Adrenal gland (tissue), 12 donors: ENCODE data around the gene KTN1. TPM values are rescaled to one million over a fixed set of nuclear protein-coding genes. Genes with fewer than 3 reads are reported as not detected.

Experiments used
- DNase-seq, 7 donors: peaks; one replicate each; pipeline ENCODE4 v3.0.0-alpha.2; 2019 to 2020
- H3K27ac ChIP-seq, 5 donors: fragments of 200-600 bp; sonication (generic) in 4 of 5; 1 replicate in 3 of 5; 2 replicates in 2 of 5; pipeline versions ENCODE4 v1.5.1 to v1.8.0; 2016 to 2020; ENCODE audit warnings: mild to moderate bottlenecking in 1 of 5
- H3K27me3 ChIP-seq: fragments of 200-600 bp; 2 replicates; pipeline ENCODE4 v1.8.0; 2021
- H3K36me3 ChIP-seq, 2 donors: fragments of 200-600 bp; replicated peaks in 1 of 2; 1 replicate in 1 of 2; 2 replicates in 1 of 2; pipeline versions ENCODE4 v1.5.1 to v1.8.0; 2018 to 2022
- H3K4me1 ChIP-seq, 2 donors: fragments of 200-600 bp; replicated peaks in 1 of 2; 1 replicate in 1 of 2; 2 replicates in 1 of 2; pipeline versions ENCODE4 v1.5.1 to v1.8.0; 2018 to 2021
- H3K4me3 ChIP-seq, 4 donors: fragments of 200-600 bp; sonication (generic) in 3 of 4; one replicate each; pipeline ENCODE4 v1.5.1; 2016 to 2018
- H3K9me3 ChIP-seq, 3 donors: fragments of 200-600 bp; sonication (generic) in 1 of 3; replicated peaks in 1 of 3; 1 replicate in 2 of 3; 2 replicates in 1 of 3; pipeline versions ENCODE4 v1.5.1 to v1.8.0; 2016 to 2021
- POLR2A ChIP-seq, 2 donors: fragments of 450-650 bp; IDR thresholded peaks; one replicate each; pipeline ENCODE4 v1.6.1; 2017; ENCODE audit warnings: antibody characterized with exemption in 2 of 2, mild to moderate bottlenecking in 2 of 2, moderate library complexity in 1 of 2
- WGBS, 4 donors: extraction: QIAGEN DNeasy Blood & Tissue Kit in 2 of 4; methylation state at CpG; one replicate each; pipeline versions ENCODE4 v1.1.5 to v1.1.7; 2013 to 2017; 5-methylcytosine and 5-hydroxymethylcytosine counted together
- intact Hi-C, 2 donors: fragments of 100-400 bp; cut with DNase I; formaldehyde crosslinking; loops; one replicate each; pipeline versions ENCODE4 v1.14.1 to v1.15.0; 2022 to 2023
- polyA plus RNA-seq, 3 donors: library from polyadenylated mRNA; stranded (reverse); fragments of 200-250 nt in 2 of 3; fragments of 350-450 nt in 1 of 3; fragmentation: Illumina TruSeq in 1 of 3; extraction: RNeasy Lipid Tissue Mini Kit (QIAGEN cat#74804) in 1 of 3; gene quantifications; one replicate each; pipeline ENCODE4 v1.2.3, GENCODE V29; 2013 to 2014
- total RNA-seq, 9 donors: library from RNA; depleted of rRNA in 4 of 9; stranded (reverse); fragments of >200 nt in 4 of 9; fragments of 120-200 nt in 1 of 9; fragmentation: NEBNext Ultra II Directional in 1 of 9; extraction: Animal tissue kit (Norgen Biotek cat#: 25700) in 1 of 9; gene quantifications; one replicate each; pipeline versions ENCODE4 v1.1.0 to v1.2.4, GENCODE V29; 2013 to 2023
- TF ChIP-seq, protein P1 (sequence below), 6 experiments: fragments of 450-650 bp in 4 of 6; fragments of 200-600 bp in 2 of 6; sonication (generic) in 1 of 6; IDR thresholded peaks; 1 replicate in 5 of 6; 2 replicates in 1 of 6; pipeline versions ENCODE4 v1.5.1 to v1.8.0; 2016 to 2021; ENCODE audit warnings: antibody characterized with exemption in 6 of 6, mild to moderate bottlenecking in 2 of 6, moderate library complexity in 1 of 6
- donor health status: healthy with polysubstance abuse.
- donor health status: Bipolar disorder and iron deficiency.
- donor health status: DM: yes; HTN: yes; CAD: no.
- donor health status: DM: no; HTN: no; CAD: no.
- donor health status: DM: no; HTN: no; CAD: no.
- donor health status: DM: yes; HTN: yes; CAD: no.

KTN1 gene
- total and polyA plus RNA-seq, 12 donors, result 60.4 to 283 (median 154) TPM

DNA sequence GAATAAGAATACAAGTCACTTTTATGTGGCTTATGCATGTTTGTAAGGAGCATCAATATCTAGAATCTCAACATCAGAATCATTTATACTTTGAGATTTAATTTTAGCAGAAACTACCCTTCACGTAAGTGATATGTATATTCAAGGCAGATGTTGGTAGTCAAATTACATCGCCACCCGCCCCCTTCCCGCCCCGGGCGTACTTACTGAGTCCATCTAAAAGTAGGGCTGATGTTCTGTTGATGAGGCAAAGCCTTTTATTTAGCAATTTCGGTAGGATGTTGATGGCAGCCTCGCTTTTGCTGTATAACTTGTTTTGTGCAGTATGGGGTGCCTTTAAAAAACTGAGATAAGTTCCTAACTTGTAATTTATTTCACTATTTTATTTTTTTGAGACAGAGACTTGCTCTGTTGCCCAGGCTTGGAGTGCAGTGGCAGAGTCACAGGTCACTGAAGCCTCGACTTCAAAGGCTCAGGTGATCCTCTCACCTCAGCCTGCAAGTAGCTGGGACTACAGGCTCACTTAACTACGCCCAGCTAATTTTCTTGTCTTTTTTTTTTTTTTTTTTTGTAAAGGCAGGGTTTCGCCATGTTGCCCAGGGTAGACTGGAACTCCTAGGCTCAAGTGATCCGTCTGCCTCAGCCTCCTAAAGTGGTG lies 30.8 kb downstream of the KTN1 start:
- Histone ChIP-seq H3K27ac (no peak overlapping the region), H3K4me3 (no peak overlapping the region), H3K9me3 (no peaks in the 10 kb centered on the region), H3K36me3 (peaks cover 0 to 1% of the 10 kb centered on the region in 2 donors), H3K27me3 (no peaks in the 10 kb centered on the region), H3K4me1 (peaks cover 15 to 27% of the 10 kb centered on the region in 2 donors)
- 88 to 97% (median 90%) methylated on average over 12 of the region's 12 CpGs for WGBS, 4 donors
- DNase-seq, result no peak
- no peak for TF ChIP-seq POLR2A (IDR thresholded peaks at IDR 0.05)
- TF ChIP-seq, protein P1, sequence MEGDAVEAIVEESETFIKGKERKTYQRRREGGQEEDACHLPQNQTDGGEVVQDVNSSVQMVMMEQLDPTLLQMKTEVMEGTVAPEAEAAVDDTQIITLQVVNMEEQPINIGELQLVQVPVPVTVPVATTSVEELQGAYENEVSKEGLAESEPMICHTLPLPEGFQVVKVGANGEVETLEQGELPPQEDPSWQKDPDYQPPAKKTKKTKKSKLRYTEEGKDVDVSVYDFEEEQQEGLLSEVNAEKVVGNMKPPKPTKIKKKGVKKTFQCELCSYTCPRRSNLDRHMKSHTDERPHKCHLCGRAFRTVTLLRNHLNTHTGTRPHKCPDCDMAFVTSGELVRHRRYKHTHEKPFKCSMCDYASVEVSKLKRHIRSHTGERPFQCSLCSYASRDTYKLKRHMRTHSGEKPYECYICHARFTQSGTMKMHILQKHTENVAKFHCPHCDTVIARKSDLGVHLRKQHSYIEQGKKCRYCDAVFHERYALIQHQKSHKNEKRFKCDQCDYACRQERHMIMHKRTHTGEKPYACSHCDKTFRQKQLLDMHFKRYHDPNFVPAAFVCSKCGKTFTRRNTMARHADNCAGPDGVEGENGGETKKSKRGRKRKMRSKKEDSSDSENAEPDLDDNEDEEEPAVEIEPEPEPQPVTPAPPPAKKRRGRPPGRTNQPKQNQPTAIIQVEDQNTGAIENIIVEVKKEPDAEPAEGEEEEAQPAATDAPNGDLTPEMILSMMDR (IDR thresholded peaks at IDR 0.05), result no peak
- intact Hi-C loops, result no loop called here

DNA sequence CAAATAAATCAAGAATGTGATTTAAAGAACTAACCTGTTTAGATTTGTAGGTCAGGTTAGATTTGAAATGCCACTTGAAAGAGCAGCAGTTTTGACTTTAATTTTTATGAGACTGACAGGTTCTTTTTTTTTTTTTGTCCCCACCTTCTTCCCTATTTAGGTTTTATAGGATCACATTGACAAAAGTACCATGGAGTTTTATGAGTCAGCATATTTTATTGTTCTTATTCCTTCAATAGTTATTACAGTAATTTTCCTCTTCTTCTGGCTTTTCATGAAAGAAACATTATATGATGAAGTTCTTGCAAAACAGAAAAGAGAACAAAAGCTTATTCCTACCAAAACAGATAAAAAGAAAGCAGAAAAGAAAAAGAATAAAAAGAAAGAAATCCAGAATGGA lies 31.9 kb downstream of the KTN1 start:
- intact Hi-C loops, result no loop called here
- no peak overlapping the region for H3K27ac ChIP-seq
- no peaks in the 10 kb centered on the region for H3K9me3 ChIP-seq
- H3K4me3 ChIP-seq, result no peak overlapping the region
- TF ChIP-seq POLR2A (IDR thresholded peaks at IDR 0.05), result no peak
- TF ChIP-seq, protein P1 (IDR thresholded peaks at IDR 0.05), result no peak
- peaks cover 5 to 17% of the 10 kb centered on the region in 2 donors for H3K4me1 ChIP-seq
- no peak for DNase-seq
- no peaks in the 10 kb centered on the region for H3K27me3 ChIP-seq
- H3K36me3 ChIP-seq, result peaks cover 0 to 11% of the 10 kb centered on the region in 2 donors

DNA sequence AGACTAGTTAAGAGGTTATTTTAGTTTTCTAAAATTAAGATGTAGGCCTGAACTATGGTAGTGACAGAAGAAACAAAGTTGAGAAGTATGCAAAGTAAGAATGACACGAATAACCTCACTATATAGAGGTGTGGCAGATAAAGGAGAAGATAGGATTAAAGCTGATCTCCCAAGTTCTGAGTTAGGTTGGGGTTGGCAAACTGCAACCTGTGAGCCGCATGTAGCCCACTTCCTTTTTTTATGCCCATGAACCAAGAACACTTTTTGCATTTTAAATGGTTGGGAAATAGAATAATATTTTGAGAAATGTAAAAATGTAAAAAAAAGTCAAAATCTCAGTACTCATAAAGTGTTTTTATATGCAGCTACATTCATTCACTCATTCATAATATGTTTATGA lies 34.3 kb downstream of the KTN1 start:
- DNase-seq, result no peak
- TF ChIP-seq, protein P1 (IDR thresholded peaks at IDR 0.05), result no peak
- TF ChIP-seq POLR2A (IDR thresholded peaks at IDR 0.05), result no peak
- no peak overlapping the region for H3K27ac ChIP-seq
- peaks cover 0 to 7% of the 10 kb centered on the region in 2 donors for H3K4me1 ChIP-seq
- intact Hi-C loops, result no loop called here
- 87 to 96% (median 93%) methylated on average over 2 of the region's 2 CpGs for WGBS, 4 donors
- no peak overlapping the region for H3K4me3 ChIP-seq
- peaks cover 0 to 34% of the 10 kb centered on the region in 2 donors for H3K36me3 ChIP-seq
- no peaks in the 10 kb centered on the region for H3K9me3 ChIP-seq
- H3K27me3 ChIP-seq, result no peaks in the 10 kb centered on the region

DNA sequence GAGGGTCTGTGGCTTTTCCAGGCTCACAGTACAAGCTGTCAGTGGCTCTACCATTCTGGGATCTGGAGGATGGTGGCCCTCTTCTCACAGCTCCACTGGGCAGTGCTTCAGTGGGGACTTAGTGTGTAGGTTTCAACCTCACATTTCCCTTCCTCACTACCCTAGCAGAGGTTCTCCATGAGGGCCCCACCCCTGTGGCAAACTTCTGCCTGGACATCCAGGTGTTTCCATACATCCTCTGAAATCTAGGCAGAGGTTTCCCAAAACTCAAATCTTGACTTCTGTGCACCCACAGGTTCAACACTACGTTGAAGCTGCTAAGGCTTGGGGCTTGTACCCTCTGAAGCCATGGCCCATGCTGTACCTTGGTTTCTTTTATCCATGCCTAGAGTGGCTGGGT lies 40.3 kb downstream of the KTN1 start:
- no peak overlapping the region for H3K27ac ChIP-seq
- H3K4me3 ChIP-seq, result no peak overlapping the region
- intact Hi-C loops, result loop anchor here in 1 of 2 donors (10.0 kb wide), 1 partner anchor 175 kb away; the partner anchor contains the start of gene TBPL2
- no peaks in the 10 kb centered on the region for H3K9me3 ChIP-seq
- no peak for DNase-seq
- TF ChIP-seq, protein P1 (IDR thresholded peaks at IDR 0.05), result no peak
- no peak for TF ChIP-seq POLR2A (IDR thresholded peaks at IDR 0.05)
- peaks cover 21 to 27% of the 10 kb centered on the region in 2 donors for H3K4me1 ChIP-seq
- H3K36me3 ChIP-seq, result peaks cover 0 to 56% of the 10 kb centered on the region in 2 donors
- WGBS, 4 donors, result 100% methylated on average over 1 of the region's 1 CpG
- no peaks in the 10 kb centered on the region for H3K27me3 ChIP-seq
